ENCODE results near the gene CARF. TPM values are rescaled to one million over a fixed set of nuclear protein-coding genes. Genes with fewer than 3 reads are reported as not detected.
"Not testable (repeated sequence)": the region's sequence is repeated elsewhere in the genome, so short reads cannot be mapped to it uniquely, and the experiment has no call there.

Gene CARF
- total RNA-seq, 1 experiment from 2014 or later = 6.8 TPM

GRCh38 chr2:202950592-202950991, 38.5 kb downstream of the CARF start:
- no peak for TF ChIP-seq CTCF (IDR thresholded peaks at IDR 0.05; ENCODE audit: unreplicated experiment)
- H3K27ac Mint-ChIP-seq (ENCODE audit: low read depth, unreplicated experiment) = no peak overlapping the region
- no TSS peak for BruUV-seq (replicated peaks)
- H3K27me3 Mint-ChIP-seq (ENCODE audit: insufficient read depth, unreplicated experiment) = no peaks in the 10 kb centered on the region
- intact Hi-C loops (cut with micrococcal nuclease) = no loop called here
- no peak overlapping the region for H3K4me3 Mint-ChIP-seq (ENCODE audit: unreplicated experiment)
- no peaks in the 10 kb centered on the region for H3K4me1 Mint-ChIP-seq (ENCODE audit: insufficient read depth, unreplicated experiment)
- no peak for DNase-seq (ENCODE audit: unreplicated experiment)
- POLR2A ChIA-PET = interaction anchor here (0.7 to 1.3 kb wide), 2 partner anchors 9 to 13 kb away, joined by 3 to 4 read pairs; no protein-coding TSS in a partner anchor
- peaks cover 7% of the 10 kb centered on the region for H3K9me3 Mint-ChIP-seq (ENCODE audit: unreplicated experiment)
- H3K36me3 Mint-ChIP-seq (ENCODE audit: insufficient read depth, unreplicated experiment) = peaks cover 28% of the 10 kb centered on the region
- CTCF ChIA-PET = no interaction called here

GRCh38 chr2:202960524-202960923, 48.4 kb downstream of the CARF start:
- no peaks in the 10 kb centered on the region for H3K4me1 Mint-ChIP-seq (ENCODE audit: insufficient read depth, unreplicated experiment)
- no peaks in the 10 kb centered on the region for H3K9me3 Mint-ChIP-seq (ENCODE audit: unreplicated experiment)
- CTCF ChIA-PET = no interaction called here
- no peaks in the 10 kb centered on the region for H3K27me3 Mint-ChIP-seq (ENCODE audit: insufficient read depth, unreplicated experiment)
- TF ChIP-seq CTCF (IDR thresholded peaks at IDR 0.05; ENCODE audit: unreplicated experiment) = no peak
- POLR2A ChIA-PET = no interaction called here
- DNase-seq (ENCODE audit: unreplicated experiment) = no peak
- H3K36me3 Mint-ChIP-seq (ENCODE audit: insufficient read depth, unreplicated experiment) = peaks cover 13% of the 10 kb centered on the region
- no peak overlapping the region for H3K4me3 Mint-ChIP-seq (ENCODE audit: unreplicated experiment)
- BruUV-seq (replicated peaks) = no TSS peak
- intact Hi-C loops (cut with micrococcal nuclease) = no loop called here
- H3K27ac Mint-ChIP-seq (ENCODE audit: low read depth, unreplicated experiment) = no peak overlapping the region

GRCh38 chr2:202963712-202964111, 51.6 kb downstream of the CARF start:
- CTCF ChIA-PET = interaction anchor here (0.6 kb wide), 1 partner anchor 435 kb away, joined by 4 read pairs; no protein-coding TSS in a partner anchor
- Mint-ChIP-seq H3K4me3 (ENCODE audit: unreplicated experiment) (no peak overlapping the region), H3K27ac (ENCODE audit: low read depth, unreplicated experiment) (no peak overlapping the region), H3K9me3 (ENCODE audit: unreplicated experiment) (no peaks in the 10 kb centered on the region), H3K4me1 (ENCODE audit: insufficient read depth, unreplicated experiment) (no peaks in the 10 kb centered on the region), H3K36me3 (ENCODE audit: insufficient read depth, unreplicated experiment) (peaks cover 5% of the 10 kb centered on the region), H3K27me3 (ENCODE audit: insufficient read depth, unreplicated experiment) (no peaks in the 10 kb centered on the region)
- intact Hi-C loops (cut with micrococcal nuclease) = no loop called here
- DNase-seq (ENCODE audit: unreplicated experiment) = no peak
- BruUV-seq (replicated peaks) = no TSS peak
- POLR2A ChIA-PET = interaction anchor here (0.8 kb wide), 1 partner anchor 14 kb away, joined by 3 read pairs; no protein-coding TSS in a partner anchor
- no peak for TF ChIP-seq CTCF (IDR thresholded peaks at IDR 0.05; ENCODE audit: unreplicated experiment)

GRCh38 chr2:202965810-202966460, 53.9 kb downstream of the CARF start:
- TF ChIP-seq CTCF (IDR thresholded peaks at IDR 0.05; ENCODE audit: unreplicated experiment) = no peak
- ChIA-PET POLR2A (interaction anchor here (0.7 to 0.8 kb wide), 2 partner anchors 21 to 359 kb away, joined by 4 to 5 read pairs; no protein-coding TSS in a partner anchor), CTCF (interaction anchor here (1.1 kb wide), 1 partner anchor 38 kb away, joined by 3 read pairs; no protein-coding TSS in a partner anchor)
- H3K36me3 Mint-ChIP-seq (ENCODE audit: insufficient read depth, unreplicated experiment) = peaks cover 5% of the 10 kb centered on the region
- no peaks in the 10 kb centered on the region for H3K27me3 Mint-ChIP-seq (ENCODE audit: insufficient read depth, unreplicated experiment)
- H3K4me1 Mint-ChIP-seq (ENCODE audit: insufficient read depth, unreplicated experiment) = no peaks in the 10 kb centered on the region
- BruUV-seq (replicated peaks) = no TSS peak
- intact Hi-C loops (cut with micrococcal nuclease) = no loop called here
- DNase-seq (ENCODE audit: unreplicated experiment) = peak; percentile 41
- H3K9me3 Mint-ChIP-seq (ENCODE audit: unreplicated experiment) = no peaks in the 10 kb centered on the region
- no peak overlapping the region for H3K27ac Mint-ChIP-seq (ENCODE audit: low read depth, unreplicated experiment)
- no peak overlapping the region for H3K4me3 Mint-ChIP-seq (ENCODE audit: unreplicated experiment)

- H3K27me3 Mint-ChIP-seq (ENCODE audit: insufficient read depth, unreplicated experiment); intact Hi-C loops (cut with micrococcal nuclease); BruUV-seq (replicated peaks); H3K36me3 Mint-ChIP-seq (ENCODE audit: insufficient read depth, unreplicated experiment); H3K9me3 Mint-ChIP-seq (ENCODE audit: unreplicated experiment); H3K4me1 Mint-ChIP-seq (ENCODE audit: insufficient read depth, unreplicated experiment); H3K27ac Mint-ChIP-seq (ENCODE audit: low read depth, unreplicated experiment); H3K4me3 Mint-ChIP-seq (ENCODE audit: unreplicated experiment); CTCF ChIA-PET; DNase-seq (ENCODE audit: unreplicated experiment): not testable (repeated sequence)
- POLR2A ChIA-PET = interaction anchor here (1.2 kb wide), 1 partner anchor 20 kb away, joined by 3 read pairs; no protein-coding TSS in a partner anchor
Measured at GRCh38 chr2:202969404-202969803, 57.3 kb downstream of the CARF start.

Measured in MCF 10A (cell line).